DOHH2 (cell line): ENCODE data around the gene TESK1.

ENCODE experiments used
- EZH2phosphoT487 ChIP-seq: fragments of 200-600 bp; sonication (generic); IDR thresholded peaks from 2 replicates; pipeline ENCODE4 v1.6.1; 2017; ENCODE audit warnings: borderline replicate concordance, mild to moderate bottlenecking, antibody characterized with exemption, low read length, moderate library complexity, mixed read lengths
- TF ChIP-seq, protein P1 (sequence below): fragments of 200-600 bp; sonication (generic); IDR thresholded peaks from one replicate; pipeline ENCODE4 v1.5.1; 2014; ENCODE audit warnings: antibody characterized with exemption, mild to moderate bottlenecking, low read depth, low read length; ENCODE audit not compliant: poor library complexity, severe bottlenecking

DNA sequence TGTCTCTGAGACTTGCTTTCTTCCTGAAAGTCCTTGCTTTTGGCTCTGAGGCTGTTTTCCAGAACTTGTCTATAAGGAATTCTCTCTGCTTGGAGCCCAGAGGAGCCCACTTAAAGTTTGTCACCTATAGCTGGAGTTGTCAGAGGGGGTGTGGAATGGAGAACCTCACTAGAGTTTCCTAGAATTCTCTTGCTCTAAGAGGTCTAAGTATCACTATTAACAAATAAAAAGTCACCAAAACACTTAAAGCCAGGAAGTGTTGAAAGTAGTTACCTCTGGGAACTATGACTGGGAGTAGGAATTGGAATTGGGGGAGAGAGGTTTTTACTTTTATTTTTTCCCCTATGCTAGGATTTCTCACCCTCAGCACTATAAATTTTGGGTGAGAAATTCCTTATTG lies 30.7 kb downstream of the TESK1 start:
- TF ChIP-seq, protein P1, sequence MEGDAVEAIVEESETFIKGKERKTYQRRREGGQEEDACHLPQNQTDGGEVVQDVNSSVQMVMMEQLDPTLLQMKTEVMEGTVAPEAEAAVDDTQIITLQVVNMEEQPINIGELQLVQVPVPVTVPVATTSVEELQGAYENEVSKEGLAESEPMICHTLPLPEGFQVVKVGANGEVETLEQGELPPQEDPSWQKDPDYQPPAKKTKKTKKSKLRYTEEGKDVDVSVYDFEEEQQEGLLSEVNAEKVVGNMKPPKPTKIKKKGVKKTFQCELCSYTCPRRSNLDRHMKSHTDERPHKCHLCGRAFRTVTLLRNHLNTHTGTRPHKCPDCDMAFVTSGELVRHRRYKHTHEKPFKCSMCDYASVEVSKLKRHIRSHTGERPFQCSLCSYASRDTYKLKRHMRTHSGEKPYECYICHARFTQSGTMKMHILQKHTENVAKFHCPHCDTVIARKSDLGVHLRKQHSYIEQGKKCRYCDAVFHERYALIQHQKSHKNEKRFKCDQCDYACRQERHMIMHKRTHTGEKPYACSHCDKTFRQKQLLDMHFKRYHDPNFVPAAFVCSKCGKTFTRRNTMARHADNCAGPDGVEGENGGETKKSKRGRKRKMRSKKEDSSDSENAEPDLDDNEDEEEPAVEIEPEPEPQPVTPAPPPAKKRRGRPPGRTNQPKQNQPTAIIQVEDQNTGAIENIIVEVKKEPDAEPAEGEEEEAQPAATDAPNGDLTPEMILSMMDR, result no peak
- TF ChIP-seq EZH2phosphoT487, result no peak
